ENCODE results near the gene GIPR. TPM values are rescaled to one million over a fixed set of nuclear protein-coding genes. Genes with fewer than 3 reads are reported as not detected.
A peak's percentile ranks its signal among the peaks of the same experiment; 100 is the strongest.

The GIPR gene
- total RNA-seq, 1 donor from 2014 or later = 3.4 TPM

DNA sequence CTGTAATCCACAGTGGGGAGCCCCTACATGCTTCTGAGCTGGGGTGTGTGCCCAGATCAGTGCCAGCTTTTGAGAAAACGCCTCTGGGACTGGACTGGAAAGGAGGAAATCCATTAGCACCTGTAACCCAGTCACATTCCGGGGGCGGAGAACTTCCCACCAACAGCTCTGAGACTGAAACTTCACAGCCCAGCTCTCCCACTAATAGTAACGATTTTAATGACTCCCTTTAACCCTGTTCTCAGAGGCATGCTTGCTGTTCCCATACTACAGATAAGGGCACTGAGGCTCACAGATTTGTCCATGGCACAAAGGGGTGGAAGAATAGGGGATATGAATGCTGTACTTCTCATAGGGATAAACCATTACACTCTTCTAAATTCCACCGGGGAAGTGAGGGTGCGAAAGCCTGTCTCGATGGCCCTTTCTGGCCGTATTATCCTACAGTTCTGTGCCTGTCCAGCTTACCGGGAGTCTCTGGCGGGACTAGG lies 61.8 kb downstream of the GIPR start:
- Histone ChIP-seq H3K27me3 (no peaks in the 10 kb centered on the region), H3K9me3 (no peaks in the 10 kb centered on the region), H3K4me1 (peaks cover 34% of the 10 kb centered on the region), H3K27ac (peak overlapping the region; percentile 68), H3K4me3 (peak overlapping the region; percentile 63 to 83), H3K36me3 (no peaks in the 10 kb centered on the region)
- intact Hi-C loops (cut with DNase I) = no loop called here
- DNase-seq (ENCODE audit: extremely low spot score in 2 of 2) = no peak
- TF ChIP-seq POLR2A (IDR thresholded peaks at IDR 0.05) = no peak
- TF ChIP-seq POLR2AphosphoS5 (IDR thresholded peaks at IDR 0.05; ENCODE audit: insufficient read depth in 1 of 2, low read depth in 1 of 2) = no peak
- TF ChIP-seq, protein P1, sequence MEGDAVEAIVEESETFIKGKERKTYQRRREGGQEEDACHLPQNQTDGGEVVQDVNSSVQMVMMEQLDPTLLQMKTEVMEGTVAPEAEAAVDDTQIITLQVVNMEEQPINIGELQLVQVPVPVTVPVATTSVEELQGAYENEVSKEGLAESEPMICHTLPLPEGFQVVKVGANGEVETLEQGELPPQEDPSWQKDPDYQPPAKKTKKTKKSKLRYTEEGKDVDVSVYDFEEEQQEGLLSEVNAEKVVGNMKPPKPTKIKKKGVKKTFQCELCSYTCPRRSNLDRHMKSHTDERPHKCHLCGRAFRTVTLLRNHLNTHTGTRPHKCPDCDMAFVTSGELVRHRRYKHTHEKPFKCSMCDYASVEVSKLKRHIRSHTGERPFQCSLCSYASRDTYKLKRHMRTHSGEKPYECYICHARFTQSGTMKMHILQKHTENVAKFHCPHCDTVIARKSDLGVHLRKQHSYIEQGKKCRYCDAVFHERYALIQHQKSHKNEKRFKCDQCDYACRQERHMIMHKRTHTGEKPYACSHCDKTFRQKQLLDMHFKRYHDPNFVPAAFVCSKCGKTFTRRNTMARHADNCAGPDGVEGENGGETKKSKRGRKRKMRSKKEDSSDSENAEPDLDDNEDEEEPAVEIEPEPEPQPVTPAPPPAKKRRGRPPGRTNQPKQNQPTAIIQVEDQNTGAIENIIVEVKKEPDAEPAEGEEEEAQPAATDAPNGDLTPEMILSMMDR (IDR thresholded peaks at IDR 0.05) = no peak

DNA sequence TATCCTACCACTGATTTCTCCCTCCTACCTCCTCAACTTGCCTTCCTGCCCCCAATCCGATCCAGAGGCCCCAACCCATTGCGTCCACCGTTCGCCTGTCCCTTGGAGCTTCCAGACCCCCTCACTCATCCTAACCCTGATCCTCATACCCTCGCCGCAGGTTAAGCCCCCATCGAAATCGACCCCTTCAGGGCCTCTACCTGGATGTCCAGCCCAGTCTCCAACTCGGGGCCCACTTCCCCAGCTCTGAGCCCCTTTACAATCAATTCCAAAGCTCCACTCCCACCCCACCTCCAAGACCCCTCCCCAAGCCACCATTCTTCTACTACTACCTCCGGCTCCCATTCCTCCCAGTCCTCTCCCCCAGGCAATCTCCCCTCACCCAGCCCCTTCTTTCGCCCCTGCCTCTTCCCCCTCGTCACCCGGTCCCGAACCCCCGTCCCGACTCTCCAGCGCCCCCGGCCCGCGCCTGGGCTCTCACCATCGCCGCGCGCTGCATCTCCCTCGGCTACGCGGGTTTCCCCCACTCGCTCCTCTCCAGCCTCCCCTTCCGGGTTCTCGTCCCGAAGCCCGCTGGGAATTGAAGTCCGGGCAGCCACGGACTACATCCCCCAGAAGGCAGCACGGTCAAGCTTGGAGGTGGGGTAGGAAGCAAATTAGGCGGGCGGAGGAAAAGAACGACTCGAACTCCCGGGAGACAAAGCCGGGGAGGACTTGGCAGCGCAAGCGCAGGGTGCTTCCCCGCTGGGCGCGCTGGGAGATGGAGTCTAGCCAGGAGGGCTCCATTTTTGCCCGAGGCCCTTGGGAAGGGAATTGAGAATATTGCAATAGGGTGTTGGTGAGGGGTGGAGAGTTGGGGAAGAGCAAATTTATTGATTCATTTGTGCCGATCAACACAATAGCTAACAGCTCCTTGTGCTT lies 62.6 kb downstream of the GIPR start, which contains the start of gene FBXO46:
Gene FBXO46, minus strand, starts transcription at position 529 of the 921 bp plus-strand sequence. CDS start 17,401 bp downstream, outside the sequence.
- H3K4me1 ChIP-seq = peaks cover 31% of the 10 kb centered on the region
- intact Hi-C loops (cut with DNase I) = no loop called here

More for the DNA sequence above, 62.6 kb downstream of the GIPR start, which contains the start of gene FBXO46:
- TF ChIP-seq, protein P1 (IDR thresholded peaks at IDR 0.05) = no peak
- TF ChIP-seq POLR2A (IDR thresholded peaks at IDR 0.05) (peak in 1 of 2 donors; percentile 62), POLR2AphosphoS5 (IDR thresholded peaks at IDR 0.05; ENCODE audit: insufficient read depth in 1 of 2, low read depth in 1 of 2) (peak; percentile 92 to 100)
- Histone ChIP-seq H3K27me3 (no peaks in the 10 kb centered on the region), H3K27ac (peak within 1 kb of the TSS; percentile 68), H3K4me3 (peak within 1 kb of the TSS; percentile 63 to 83), H3K36me3 (no peaks in the 10 kb centered on the region), H3K9me3 (no peaks in the 10 kb centered on the region)
- DNase-seq (ENCODE audit: extremely low spot score in 2 of 2) = peak in 1 of 2 donors; percentile 96

MicroRNAs encoded within 50 kb of the gene (microRNA counts, 767-probe panel; counts per million panel counts)
- microRNA hsa-miR-330-3p (238 to 261 counts per million in 2 donors), microRNA hsa-miR-330-5p (238 to 261 counts per million in 2 donors), microRNA hsa-miR-642a-5p (238 to 261 counts per million in 2 donors), microRNA hsa-miR-642b-3p (238 to 261 counts per million in 2 donors)

Small RNA genes lying within 50 kb of the gene (microRNA-seq; reads per million reads assigned to microRNA genes)
- gene MIR330 (ENCODE audit: borderline number of aligned reads, borderline replicate concordance) (120 reads per million, percentile 57 among the genes with 10 or more reads in this experiment), gene MIR642A (ENCODE audit: borderline number of aligned reads, borderline replicate concordance) (not detected), gene MIR642B (ENCODE audit: borderline number of aligned reads, borderline replicate concordance) (not detected)

Small RNA genes lying within 50 kb of the gene (small RNA-seq; reads per million reads assigned to genes)
- not detected for gene MIR642A
- gene RN7SL836P = 0.26 reads per million

Other genes starting within 250 kb of the GIPR start
- gene ERCC1, start 244.3 kb upstream of the GIPR start, total RNA-seq = 123 TPM
- 20.6 TPM for gene FOSB, start 200.2 kb upstream of the GIPR start, total RNA-seq
- 13.0 TPM for gene RTN2, start 171.2 kb upstream of the GIPR start, total RNA-seq
- 3.9 TPM for gene PPM1N, start 169.8 kb upstream of the GIPR start, total RNA-seq
- 103 TPM for gene VASP, start 160.7 kb upstream of the GIPR start, total RNA-seq
- 6.6 TPM for gene OPA3, start 83.4 kb upstream of the GIPR start, total RNA-seq
- 3.4 TPM for gene GPR4, start 66.0 kb upstream of the GIPR start, total RNA-seq
- gene EML2, start 28.8 kb upstream of the GIPR start, total RNA-seq = 74.9 TPM
- gene SNRPD2, start 23.7 kb downstream of the GIPR start, total RNA-seq = 180 TPM
- 4.7 TPM for gene QPCTL, start 24.4 kb downstream of the GIPR start, total RNA-seq
- gene FBXO46, start 62.7 kb downstream of the GIPR start, total RNA-seq = 23.8 TPM
- gene MEIOSIN, start 65.2 kb downstream of the GIPR start, total RNA-seq = not detected
- gene SIX5, start 101.0 kb downstream of the GIPR start, total RNA-seq = 20.6 TPM
- gene DMPK, start 114.3 kb downstream of the GIPR start, total RNA-seq = 29.0 TPM
- gene DMWD, start 124.6 kb downstream of the GIPR start, total RNA-seq = 31.2 TPM
- gene RSPH6A, start 147.1 kb downstream of the GIPR start, total RNA-seq = not detected
- gene SYMPK, start 194.9 kb downstream of the GIPR start, total RNA-seq = 43.2 TPM
- gene FOXA3, start 196.1 kb downstream of the GIPR start, total RNA-seq = not detected
- gene IRF2BP1, start 217.9 kb downstream of the GIPR start, total RNA-seq = 32.2 TPM
- gene MYPOP, start 234.4 kb downstream of the GIPR start, total RNA-seq = 13.8 TPM
- gene NANOS2, start 246.6 kb downstream of the GIPR start, total RNA-seq = not detected

All from vagina (tissue), 2 donors.